GM21367 (cell line): ENCODE data around the gene FAM241B.

Experiments
- ATAC-seq: cut with Tn5 transposase; IDR thresholded peaks from one replicate; pipeline ENCODE4 v1.9.1; 2021; ENCODE audit not compliant: unreplicated experiment

The FAM241B gene

DNA sequence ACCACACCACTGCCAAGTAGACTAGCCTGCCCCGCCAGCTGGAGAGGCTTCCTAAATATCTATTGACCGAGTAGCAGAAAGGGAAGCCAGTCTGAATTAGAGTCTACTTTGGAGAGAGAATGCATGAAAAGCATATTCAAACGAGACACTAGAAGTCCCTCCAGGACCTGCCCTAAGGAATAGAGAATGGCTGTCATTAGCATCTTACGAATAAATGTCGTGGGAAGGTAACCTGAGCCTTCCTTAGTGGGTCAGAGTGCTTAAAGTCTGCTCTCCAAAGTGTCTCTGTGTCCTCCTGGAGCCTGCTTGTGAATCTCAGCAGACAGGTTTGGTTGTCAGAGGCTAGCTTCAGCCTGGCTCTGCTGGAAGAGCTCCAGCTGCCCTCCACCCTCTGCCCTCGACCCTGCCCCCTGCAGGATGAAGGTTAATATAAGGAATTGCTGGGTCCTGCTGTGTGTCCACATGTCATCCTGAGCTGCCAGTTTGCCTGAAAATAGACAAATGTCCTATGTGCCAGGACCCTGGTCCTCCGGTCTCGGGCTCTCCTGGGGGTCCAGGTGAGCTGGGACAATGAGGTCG is 33.4 kb downstream of the FAM241B start:
- ATAC-seq = no peak

GRCh38 chr10:69665474-69666320 is 35.6 kb downstream of the FAM241B start:
- no peak for ATAC-seq

- no peak for ATAC-seq
These were observed 36.7 kb downstream of the FAM241B start for GRCh38 chr10:69666756-69667155.

- ATAC-seq = no peak
These were observed 38.7 kb downstream of the FAM241B start for GRCh38 chr10:69668721-69669120.

DNA sequence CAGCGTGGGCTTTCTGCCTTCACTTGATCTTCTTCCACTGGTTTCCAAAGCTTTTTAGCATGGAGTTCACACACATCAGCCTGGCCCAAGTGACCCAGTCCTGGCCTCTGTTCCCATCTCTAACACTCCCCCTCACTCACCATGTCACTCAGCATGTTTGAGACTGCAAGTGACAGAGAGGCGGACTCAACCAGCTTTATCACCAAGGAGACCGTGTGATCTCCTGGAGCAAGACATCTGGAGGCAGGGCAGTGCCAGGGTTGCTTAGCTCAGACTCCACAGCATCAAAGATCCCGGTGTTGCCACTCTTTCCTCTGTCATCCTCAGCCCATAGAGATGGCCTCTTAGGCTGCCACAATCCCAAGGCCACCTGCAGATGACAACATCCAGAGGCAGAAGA is 39.4 kb downstream of the FAM241B start:
- ATAC-seq = no peak

DNA sequence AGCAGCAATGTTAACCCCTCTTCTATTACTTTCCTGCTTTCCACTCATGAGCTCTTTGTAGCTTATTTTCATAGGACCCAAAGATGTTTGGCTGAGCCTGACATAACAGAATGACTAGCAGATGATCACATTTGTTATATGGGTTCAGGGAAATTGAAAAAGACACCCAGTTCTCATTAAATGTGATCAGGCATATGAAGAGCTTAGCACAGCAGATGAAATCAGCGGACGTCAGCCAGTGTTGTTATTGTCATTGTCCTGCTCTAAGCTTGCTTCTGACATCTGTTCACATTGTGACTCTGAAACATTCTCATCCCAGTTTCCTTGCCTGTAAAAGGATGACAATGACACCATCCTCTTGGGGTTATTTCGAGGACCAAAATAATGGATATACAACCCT is 43.5 kb downstream of the FAM241B start:
- ATAC-seq = no peak

GRCh38 chr10:69674786-69675185 is 44.7 kb downstream of the FAM241B start:
- no peak for ATAC-seq

- no peak for ATAC-seq
These were observed 46.3 kb downstream of the FAM241B start for GRCh38 chr10:69676301-69676700.

DNA sequence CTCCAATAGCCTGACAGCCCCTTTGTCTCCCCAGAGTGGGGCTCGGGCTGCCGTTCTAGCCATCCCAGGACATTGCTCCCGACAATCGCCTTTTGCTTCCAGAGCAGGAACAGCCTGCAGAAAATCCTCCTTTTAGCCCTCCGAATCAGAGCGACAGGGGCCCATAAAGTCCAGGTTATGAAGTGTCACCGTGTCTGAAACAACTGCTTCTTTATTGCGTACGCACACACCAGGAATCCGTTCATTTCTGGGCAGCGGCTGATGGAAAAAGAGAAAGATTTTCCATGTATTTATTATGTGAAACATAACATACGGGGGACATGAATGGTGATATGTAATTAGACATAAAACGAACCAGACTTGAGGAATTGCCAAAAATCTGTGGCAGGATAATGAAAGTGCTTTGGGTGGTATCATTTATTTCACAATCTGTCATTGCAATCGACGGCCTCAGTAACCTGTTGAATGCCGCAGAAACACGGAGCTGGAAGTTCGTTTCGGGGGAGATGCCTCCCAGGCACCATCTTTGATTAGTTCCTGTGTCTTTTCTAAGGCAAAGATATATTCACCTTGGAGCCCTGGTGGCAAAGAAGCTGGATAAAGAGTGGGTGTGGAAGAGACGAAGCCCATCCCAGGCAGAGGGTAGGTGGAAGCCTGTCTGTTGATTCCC is 48.1 kb downstream of the FAM241B start:
- no peak for ATAC-seq

DNA sequence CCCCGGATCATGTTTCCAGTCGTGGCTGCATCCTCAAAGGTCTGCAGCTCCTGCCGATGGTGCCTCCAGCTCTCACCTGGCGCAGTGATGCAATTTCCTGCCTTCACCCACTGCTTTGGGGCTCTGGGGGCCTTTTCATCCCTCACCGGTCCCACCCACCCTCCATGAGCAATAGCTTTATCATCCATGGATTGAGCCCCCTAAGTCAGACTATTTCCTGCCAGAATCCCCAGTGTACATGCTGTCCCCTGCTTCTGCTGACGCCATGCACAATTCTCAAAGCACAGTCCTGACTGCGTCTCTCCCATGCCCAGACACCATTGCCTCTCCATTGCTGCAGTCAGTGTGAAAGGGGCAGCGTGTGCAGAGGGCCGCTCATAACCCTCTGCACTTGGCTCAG is 49.7 kb downstream of the FAM241B start:
- ATAC-seq = no peak

- no peak for ATAC-seq
These were observed 50.6 kb downstream of the FAM241B start for GRCh38 chr10:69680610-69681009.

- no peak for ATAC-seq
These were observed 51.4 kb downstream of the FAM241B start for GRCh38 chr10:69681436-69681835.

DNA sequence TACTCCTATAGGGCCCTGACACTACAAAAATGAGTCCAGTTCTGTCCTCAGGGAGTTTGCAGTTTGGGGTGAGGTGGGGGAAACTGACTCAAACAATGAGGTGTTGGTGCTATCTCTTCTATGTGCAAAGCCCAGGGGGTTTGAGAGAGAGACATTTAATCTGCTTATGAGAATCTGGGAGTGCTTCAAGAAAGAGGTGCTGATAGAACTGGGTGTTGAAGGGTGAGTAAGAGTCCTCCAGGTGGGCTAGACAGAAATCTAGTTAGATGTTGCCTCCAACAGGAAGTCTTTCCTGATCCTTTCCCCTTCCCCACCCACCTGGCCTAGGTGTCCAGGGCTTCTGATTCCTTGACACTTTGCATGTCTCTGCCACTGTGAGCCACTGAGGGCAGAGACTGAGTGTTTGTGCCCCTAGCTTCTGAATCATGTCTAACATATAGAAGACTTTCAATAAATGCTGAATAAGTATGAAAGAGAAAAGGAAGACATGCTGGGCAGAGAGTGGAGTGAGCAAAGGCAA is 53.0 kb downstream of the FAM241B start:
- no peak for ATAC-seq
